NT2/D1 (cell line): Measurements from ENCODE around the gene CD8A.

Experiments
- DNase-seq: peaks from one replicate; pipeline ENCODE4 v3.0.0-alpha.2; 2011; ENCODE audit warnings: low read depth, low spot score
- H3K27me3 ChIP-seq: 2 replicates; pipeline ENCODE4 v1.6.0; 2011; ENCODE audit warnings: mild to moderate bottlenecking; ENCODE audit not compliant: insufficient read length, insufficient read depth
- H3K36me3 ChIP-seq: 2 replicates; pipeline ENCODE4 v1.6.1; 2011; ENCODE audit warnings: mild to moderate bottlenecking, low read length, mixed read lengths; ENCODE audit not compliant: insufficient read depth, insufficient read length
- H3K4me1 ChIP-seq: 2 replicates; pipeline ENCODE4 v1.5.1; 2011; ENCODE audit not compliant: insufficient read depth, insufficient read length
- H3K4me3 ChIP-seq: 2 replicates; pipeline ENCODE4 v1.5.1; 2011; ENCODE audit warnings: low read depth; ENCODE audit not compliant: insufficient read length
- H3K9ac ChIP-seq: 2 replicates; pipeline ENCODE4 v1.6.0; 2011; ENCODE audit warnings: low read depth; ENCODE audit not compliant: insufficient read length
- H3K9me3 ChIP-seq: 2 replicates; pipeline ENCODE4 v1.5.1; 2011; ENCODE audit warnings: mild to moderate bottlenecking, low read length; ENCODE audit not compliant: insufficient read depth
- SUZ12 ChIP-seq: IDR thresholded peaks from 2 replicates; pipeline ENCODE4 v1.6.1; 2011; ENCODE audit not compliant: insufficient read length, insufficient read depth; ENCODE audit errors: extremely low read depth
- YY1 ChIP-seq: IDR thresholded peaks from 2 replicates; pipeline ENCODE4 v1.6.1; 2011; ENCODE audit not compliant: insufficient read length, insufficient read depth
- ZNF274 ChIP-seq: IDR thresholded peaks from 2 replicates; pipeline ENCODE4 v1.6.1; 2011; ENCODE audit warnings: mild to moderate bottlenecking, low read depth, low read length

The CD8A gene

DNA sequence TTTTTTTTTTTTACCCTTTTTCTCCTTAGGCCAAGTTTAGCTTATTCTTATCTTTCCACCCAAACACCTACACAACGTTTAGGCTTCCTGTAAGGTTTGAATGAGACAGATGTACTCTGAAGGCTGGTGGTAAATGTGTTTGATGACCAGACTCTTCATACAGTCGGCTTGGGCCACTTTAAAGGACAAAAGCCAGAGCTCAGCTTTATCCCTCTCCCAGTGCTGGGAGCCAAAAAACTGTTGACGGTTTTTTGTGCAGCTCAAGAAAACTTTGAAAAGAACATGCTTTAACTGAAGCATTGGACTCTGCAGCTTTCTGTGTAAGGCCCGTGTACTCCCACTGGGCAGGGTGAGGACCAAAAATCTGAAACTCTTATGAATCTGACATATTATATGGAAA lies 15.4 kb downstream of the CD8A start:
- Histone ChIP-seq H3K9me3 (no peaks in the 10 kb centered on the region), H3K36me3 (peaks cover 26% of the 10 kb centered on the region), H3K9ac (no peak overlapping the region), H3K4me1 (no peaks in the 10 kb centered on the region), H3K27me3 (no peaks in the 10 kb centered on the region), H3K4me3 (no peak overlapping the region)
- no peak for DNase-seq
- TF ChIP-seq ZNF274 (no peak), YY1 (no peak), SUZ12 (no peak)

DNA sequence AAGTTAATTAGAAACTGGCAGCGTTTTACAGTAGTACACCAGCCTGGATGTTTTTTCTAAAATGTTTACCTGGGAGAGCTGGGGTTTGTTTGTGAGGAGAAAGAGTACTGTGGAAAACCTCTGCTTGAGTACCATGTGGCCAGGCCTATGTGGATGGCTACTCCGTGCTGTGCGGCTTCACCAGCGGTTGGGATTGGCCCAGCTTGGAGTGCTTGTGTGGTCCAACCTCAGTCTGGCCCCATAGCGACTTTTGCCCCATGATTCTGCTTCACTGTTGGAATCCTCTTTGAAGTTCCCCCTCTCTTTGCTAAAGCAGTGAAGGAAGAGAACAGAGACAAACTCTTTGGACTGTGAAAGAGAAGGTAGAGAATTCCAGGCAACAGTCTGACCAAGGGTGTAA lies 15.9 kb downstream of the CD8A start:
- no peak for DNase-seq
- no peaks in the 10 kb centered on the region for H3K27me3 ChIP-seq
- H3K9ac ChIP-seq: no peak overlapping the region
- no peaks in the 10 kb centered on the region for H3K4me1 ChIP-seq
- no peaks in the 10 kb centered on the region for H3K9me3 ChIP-seq
- H3K4me3 ChIP-seq: no peak overlapping the region
- TF ChIP-seq SUZ12 (no peak), YY1 (no peak), ZNF274 (no peak)
- peaks cover 29% of the 10 kb centered on the region for H3K36me3 ChIP-seq

DNA sequence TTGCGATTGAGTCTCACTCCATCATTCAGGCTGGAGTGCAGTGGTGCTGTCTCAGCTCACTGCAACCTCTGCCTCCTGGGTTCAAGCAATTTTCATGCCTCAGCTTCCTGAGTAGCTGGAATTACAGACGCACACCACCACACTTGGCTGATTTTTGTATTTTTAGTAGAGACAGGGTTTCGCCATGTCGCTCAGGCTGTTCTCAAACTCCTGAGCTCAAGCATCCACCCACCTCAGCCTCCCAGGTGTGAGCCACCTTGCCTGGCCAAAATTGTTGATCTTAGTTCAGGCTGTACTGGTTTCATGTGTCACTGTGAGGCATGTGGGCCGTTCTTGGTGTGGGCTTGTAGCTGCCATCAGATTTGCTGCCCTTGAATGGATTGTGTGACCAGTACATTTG lies 18.1 kb downstream of the CD8A start:
- DNase-seq: no peak
- Histone ChIP-seq H3K36me3 (peaks cover 41% of the 10 kb centered on the region), H3K27me3 (no peaks in the 10 kb centered on the region), H3K9ac (no peak overlapping the region), H3K4me1 (no peaks in the 10 kb centered on the region), H3K9me3 (no peaks in the 10 kb centered on the region), H3K4me3 (no peak overlapping the region)
- TF ChIP-seq SUZ12: no peak
- TF ChIP-seq ZNF274: no peak
- TF ChIP-seq YY1: no peak

DNA sequence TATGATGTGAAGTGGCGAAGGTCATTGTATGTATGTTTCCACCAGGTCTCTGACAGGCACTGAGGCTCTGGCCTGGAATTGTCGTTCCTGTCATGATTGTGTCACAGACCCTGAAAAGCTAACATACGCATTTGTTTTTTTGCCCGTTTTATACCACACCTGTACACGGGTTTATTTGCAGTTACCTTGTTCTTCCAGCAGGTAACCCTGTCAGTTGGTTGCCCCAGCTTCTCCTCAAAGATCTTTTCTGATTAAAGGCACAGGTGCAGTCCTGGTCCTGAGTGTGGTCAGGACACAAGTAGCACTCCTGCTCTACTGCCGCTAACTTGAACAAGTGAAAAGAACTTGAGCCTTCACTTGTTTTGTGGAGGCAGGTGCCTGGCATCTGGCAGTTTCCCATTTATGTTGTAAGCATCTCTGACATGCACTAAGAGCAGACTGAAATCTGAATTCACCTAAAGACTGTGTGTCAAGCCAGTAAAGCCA lies 19.9 kb downstream of the CD8A start:
- H3K27me3 ChIP-seq: no peaks in the 10 kb centered on the region
- H3K36me3 ChIP-seq: peaks cover 46% of the 10 kb centered on the region
- H3K9ac ChIP-seq: no peak overlapping the region
- no peak overlapping the region for H3K4me3 ChIP-seq
- H3K9me3 ChIP-seq: no peaks in the 10 kb centered on the region
- no peaks in the 10 kb centered on the region for H3K4me1 ChIP-seq
- DNase-seq: no peak
- no peak for TF ChIP-seq YY1
- TF ChIP-seq ZNF274: no peak
- no peak for TF ChIP-seq SUZ12

DNA sequence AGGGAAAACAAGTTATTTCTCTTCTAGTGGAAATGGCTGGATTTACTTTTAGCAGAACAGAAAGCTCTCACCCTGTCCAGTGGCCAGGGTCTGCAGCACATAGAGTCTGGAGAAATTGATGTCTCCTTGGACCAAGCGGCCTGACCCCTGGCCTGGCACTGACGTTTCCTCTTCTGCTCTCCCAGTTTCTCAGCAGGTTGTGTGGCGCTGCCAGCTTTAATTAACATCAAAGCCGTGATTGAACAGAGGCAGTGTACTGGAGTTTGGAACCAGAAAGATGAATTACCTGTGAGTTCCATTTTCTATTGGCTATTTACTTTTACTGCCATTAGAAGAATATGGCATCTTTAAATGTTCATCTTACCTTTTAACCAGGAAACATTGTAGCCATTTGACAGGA lies 20.9 kb downstream of the CD8A start:
- Histone ChIP-seq H3K36me3 (peaks cover 50% of the 10 kb centered on the region), H3K9me3 (no peaks in the 10 kb centered on the region), H3K27me3 (no peaks in the 10 kb centered on the region)

DNA sequence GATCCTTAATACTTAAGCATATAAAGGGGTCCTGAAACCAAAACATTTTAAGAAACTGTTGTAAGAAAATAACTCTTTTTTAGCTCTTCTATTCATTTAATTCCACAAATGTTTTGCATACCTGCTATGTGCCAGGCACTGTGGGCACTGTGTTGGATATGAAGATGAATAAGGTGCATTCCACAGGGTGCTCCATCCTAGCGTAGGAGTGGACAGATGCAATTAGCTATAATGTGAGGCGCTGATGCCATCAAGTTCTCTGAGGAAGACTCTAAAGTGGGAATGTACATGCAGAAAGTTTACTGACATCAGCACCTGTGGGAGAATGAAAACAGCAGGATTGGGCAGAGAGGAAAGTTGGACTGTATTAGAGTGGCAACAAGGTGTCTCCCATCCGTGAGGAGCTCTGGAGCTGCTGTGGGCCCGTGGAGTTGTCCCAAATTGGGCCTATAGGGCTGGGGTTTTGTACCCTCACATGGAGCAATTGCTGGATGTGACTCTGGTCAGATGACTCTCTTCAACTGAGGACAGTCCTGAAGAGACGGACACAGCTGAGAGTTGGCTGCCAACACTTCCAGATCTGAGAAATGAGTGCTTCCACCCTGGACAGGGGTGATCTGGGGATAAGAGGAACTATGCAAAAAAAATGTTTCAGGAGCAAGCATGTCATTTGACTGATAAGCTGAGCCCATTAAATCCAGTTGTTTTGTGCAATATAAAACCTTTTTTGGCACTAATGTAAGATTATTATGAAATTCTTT lies 22.3 kb downstream of the CD8A start:
- no peaks in the 10 kb centered on the region for H3K27me3 ChIP-seq
- no peaks in the 10 kb centered on the region for H3K9me3 ChIP-seq
- no peak overlapping the region for H3K9ac ChIP-seq
- peaks cover 43% of the 10 kb centered on the region for H3K36me3 ChIP-seq
- no peaks in the 10 kb centered on the region for H3K4me1 ChIP-seq
- H3K4me3 ChIP-seq: no peak overlapping the region
- TF ChIP-seq YY1 (no peak), SUZ12 (no peak), ZNF274 (no peak)
- no peak for DNase-seq

More for the DNA sequence above, 20.9 kb downstream of the CD8A start:
- no peak for DNase-seq
- TF ChIP-seq ZNF274 (no peak), SUZ12 (no peak), YY1 (no peak)
- no peak overlapping the region for H3K9ac ChIP-seq
- no peaks in the 10 kb centered on the region for H3K4me1 ChIP-seq
- H3K4me3 ChIP-seq: no peak overlapping the region

DNA sequence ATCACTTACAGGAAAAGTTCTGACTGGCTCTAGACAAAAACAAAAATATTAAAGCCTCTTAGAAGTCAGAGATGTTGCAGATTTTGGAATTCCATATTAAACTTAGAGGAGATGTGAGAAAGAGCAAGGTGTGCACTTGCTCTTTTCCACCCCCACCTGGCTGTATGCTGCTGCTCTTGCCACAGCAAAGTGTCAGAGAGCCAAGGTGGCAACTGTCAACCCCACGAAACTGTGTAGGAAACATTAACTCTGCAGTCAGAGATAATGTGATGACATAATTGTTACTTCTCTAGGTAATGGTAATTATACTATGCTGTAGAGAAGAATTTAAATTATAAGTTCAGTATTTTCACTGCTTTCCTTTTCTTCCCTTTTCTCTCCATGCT lies 25.4 kb downstream of the CD8A start:
- TF ChIP-seq ZNF274 (no peak), SUZ12 (no peak), YY1 (no peak)
- no peaks in the 10 kb centered on the region for H3K9me3 ChIP-seq
- no peaks in the 10 kb centered on the region for H3K27me3 ChIP-seq
- H3K4me1 ChIP-seq: no peaks in the 10 kb centered on the region
- no peak overlapping the region for H3K4me3 ChIP-seq
- no peak for DNase-seq
- peaks cover 25% of the 10 kb centered on the region for H3K36me3 ChIP-seq
- H3K9ac ChIP-seq: no peak overlapping the region
